Measurements from ENCODE around the gene HOXB9. TPM values are rescaled to one million over a fixed set of nuclear protein-coding genes. Genes with fewer than 3 reads are reported as not detected.

Gene HOXB9
- total RNA-seq, 1 experiment from 2014 or later, result 27.8 TPM

DNA sequence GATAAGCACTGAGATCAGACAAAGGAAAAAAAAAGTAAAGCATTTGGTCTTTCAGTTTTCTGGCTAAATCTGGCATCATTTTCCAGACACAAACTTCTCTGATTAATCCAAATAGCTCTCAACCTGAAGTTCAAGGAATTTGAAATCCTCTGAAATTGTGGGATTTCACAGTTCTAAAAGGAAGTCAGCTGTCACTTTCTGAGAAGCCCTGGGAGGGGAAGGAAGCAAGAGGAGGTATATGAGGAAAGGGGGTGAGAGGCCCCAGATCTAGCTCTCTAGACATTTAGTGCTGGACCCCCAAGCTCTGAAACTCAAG lies 17.5 kb upstream of the HOXB9 start:
- H3K4me1 Mint-ChIP-seq (ENCODE audit: low read depth, unreplicated experiment), result peaks cover 28% of the 10 kb centered on the region
- H3K27me3 Mint-ChIP-seq (ENCODE audit: unreplicated experiment), result no peaks in the 10 kb centered on the region
- no TSS peak for BruUV-seq (replicated peaks)
- H3K27ac Mint-ChIP-seq (ENCODE audit: unreplicated experiment), result no peak overlapping the region
- TF ChIP-seq, protein P1, sequence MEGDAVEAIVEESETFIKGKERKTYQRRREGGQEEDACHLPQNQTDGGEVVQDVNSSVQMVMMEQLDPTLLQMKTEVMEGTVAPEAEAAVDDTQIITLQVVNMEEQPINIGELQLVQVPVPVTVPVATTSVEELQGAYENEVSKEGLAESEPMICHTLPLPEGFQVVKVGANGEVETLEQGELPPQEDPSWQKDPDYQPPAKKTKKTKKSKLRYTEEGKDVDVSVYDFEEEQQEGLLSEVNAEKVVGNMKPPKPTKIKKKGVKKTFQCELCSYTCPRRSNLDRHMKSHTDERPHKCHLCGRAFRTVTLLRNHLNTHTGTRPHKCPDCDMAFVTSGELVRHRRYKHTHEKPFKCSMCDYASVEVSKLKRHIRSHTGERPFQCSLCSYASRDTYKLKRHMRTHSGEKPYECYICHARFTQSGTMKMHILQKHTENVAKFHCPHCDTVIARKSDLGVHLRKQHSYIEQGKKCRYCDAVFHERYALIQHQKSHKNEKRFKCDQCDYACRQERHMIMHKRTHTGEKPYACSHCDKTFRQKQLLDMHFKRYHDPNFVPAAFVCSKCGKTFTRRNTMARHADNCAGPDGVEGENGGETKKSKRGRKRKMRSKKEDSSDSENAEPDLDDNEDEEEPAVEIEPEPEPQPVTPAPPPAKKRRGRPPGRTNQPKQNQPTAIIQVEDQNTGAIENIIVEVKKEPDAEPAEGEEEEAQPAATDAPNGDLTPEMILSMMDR (IDR thresholded peaks at IDR 0.05; ENCODE audit: unreplicated experiment), result no peak
- H3K4me3 Mint-ChIP-seq (ENCODE audit: low read depth, unreplicated experiment), result no peak overlapping the region
- intact Hi-C loops (cut with micrococcal nuclease; ENCODE audit: unreplicated experiment), result no loop called here
- H3K36me3 Mint-ChIP-seq (ENCODE audit: insufficient read depth, unreplicated experiment), result peaks cover 41% of the 10 kb centered on the region
- DNase-seq, result no peak
- H3K9me3 Mint-ChIP-seq (ENCODE audit: low read depth, unreplicated experiment), result no peaks in the 10 kb centered on the region
- CTCF ChIA-PET, result no interaction called here

DNA sequence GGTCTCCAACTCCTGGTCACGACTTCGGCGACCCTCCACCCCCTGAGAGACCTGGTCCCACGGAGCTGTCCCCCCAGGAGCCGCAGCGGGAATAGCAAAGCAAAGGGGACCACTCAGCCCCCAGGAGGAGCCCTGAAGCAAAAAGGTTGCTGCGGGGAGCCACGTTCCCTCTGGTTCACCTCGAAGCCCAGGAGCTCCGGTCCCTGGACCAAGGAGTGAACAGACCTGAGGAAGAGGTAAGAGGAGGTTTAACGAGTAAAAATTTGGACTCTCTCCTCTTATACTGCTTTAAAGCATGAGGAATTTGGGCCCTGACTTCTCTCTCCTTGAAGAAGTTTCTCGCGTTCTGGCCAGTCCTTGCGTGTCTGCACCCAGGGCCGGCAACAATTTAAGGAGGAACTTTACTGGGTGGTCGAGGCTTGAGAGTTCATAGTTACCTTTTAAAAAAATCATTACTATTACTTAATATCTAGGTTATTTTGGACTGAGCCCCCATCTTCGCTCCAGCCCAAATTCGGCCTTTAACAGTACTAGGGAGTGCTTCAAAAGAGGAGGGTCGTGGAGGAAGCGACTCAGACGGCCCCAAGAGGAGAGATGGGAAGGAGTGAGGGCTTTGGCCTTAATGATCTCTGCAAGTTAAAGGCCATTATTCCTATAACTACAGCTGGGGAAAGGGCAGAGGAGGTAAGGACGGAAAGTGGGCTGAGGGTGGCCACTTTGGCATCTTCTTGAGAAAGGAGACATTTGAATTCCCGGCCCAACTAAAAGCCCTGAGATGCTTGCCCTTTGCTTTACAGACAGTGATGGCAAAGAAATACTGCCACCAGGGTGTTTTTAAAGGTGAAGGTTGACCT lies 16.9 kb upstream of the HOXB9 start:
- Mint-ChIP-seq H3K27ac (ENCODE audit: unreplicated experiment) (no peak overlapping the region), H3K36me3 (ENCODE audit: insufficient read depth, unreplicated experiment) (peaks cover 41% of the 10 kb centered on the region), H3K27me3 (ENCODE audit: unreplicated experiment) (no peaks in the 10 kb centered on the region), H3K4me3 (ENCODE audit: low read depth, unreplicated experiment) (no peak overlapping the region), H3K9me3 (ENCODE audit: low read depth, unreplicated experiment) (no peaks in the 10 kb centered on the region), H3K4me1 (ENCODE audit: low read depth, unreplicated experiment) (peaks cover 28% of the 10 kb centered on the region)
- intact Hi-C loops (cut with micrococcal nuclease; ENCODE audit: unreplicated experiment), result no loop called here
- TF ChIP-seq, protein P1 (IDR thresholded peaks at IDR 0.05; ENCODE audit: unreplicated experiment), result no peak
- CTCF ChIA-PET, result interaction anchor here (0.6 kb wide), 1 partner anchor 622 kb away, joined by 4 read pairs; no protein-coding TSS in a partner anchor
- BruUV-seq (replicated peaks), result no TSS peak
- no peak for DNase-seq

DNA sequence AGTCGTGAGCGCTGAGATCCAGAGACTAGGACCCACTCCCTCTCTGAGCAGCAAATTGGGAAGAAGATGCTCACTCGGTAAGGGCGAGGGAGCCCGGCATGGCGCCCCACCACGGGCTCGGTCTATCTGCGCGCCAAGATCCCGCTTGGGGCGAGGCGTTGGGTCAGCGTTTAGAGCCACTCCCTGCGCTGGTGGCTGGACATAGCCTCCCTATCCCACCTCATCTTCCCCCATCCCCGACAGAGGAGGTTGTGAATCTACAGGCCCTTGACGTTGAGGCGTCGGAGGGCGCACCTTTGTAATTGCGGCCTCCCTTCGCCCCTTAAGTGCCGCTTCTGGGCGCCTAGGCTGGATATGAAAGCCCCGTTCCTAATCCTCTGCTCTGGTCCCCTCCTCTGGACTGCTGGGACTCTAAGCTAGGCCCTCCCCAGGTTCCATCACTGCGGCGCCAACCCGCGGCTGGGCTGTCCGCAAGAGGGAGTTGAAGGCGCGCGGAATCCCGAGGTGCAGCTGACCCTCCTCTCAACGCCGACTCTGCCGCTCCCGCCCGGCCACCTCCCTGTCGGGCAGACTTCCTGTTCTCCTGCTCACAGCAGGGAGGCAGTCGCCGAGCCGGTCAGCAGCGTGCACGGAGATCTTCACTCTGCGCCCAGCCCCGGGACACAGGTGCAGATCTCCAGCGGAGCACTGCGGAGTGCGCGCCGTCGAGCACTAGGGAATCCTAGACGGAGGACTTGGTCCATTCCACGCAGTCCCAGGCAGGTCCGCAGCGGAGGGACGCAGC lies 16.1 kb upstream of the HOXB9 start:
- TF ChIP-seq, protein P1 (IDR thresholded peaks at IDR 0.05; ENCODE audit: unreplicated experiment), result no peak
- H3K27me3 Mint-ChIP-seq (ENCODE audit: unreplicated experiment), result no peaks in the 10 kb centered on the region
- H3K4me1 Mint-ChIP-seq (ENCODE audit: low read depth, unreplicated experiment), result peaks cover 28% of the 10 kb centered on the region
- DNase-seq, result no peak
- H3K9me3 Mint-ChIP-seq (ENCODE audit: low read depth, unreplicated experiment), result no peaks in the 10 kb centered on the region
- no peak overlapping the region for H3K4me3 Mint-ChIP-seq (ENCODE audit: low read depth, unreplicated experiment)
- H3K36me3 Mint-ChIP-seq (ENCODE audit: insufficient read depth, unreplicated experiment), result peaks cover 33% of the 10 kb centered on the region
- no TSS peak for BruUV-seq (replicated peaks)
- H3K27ac Mint-ChIP-seq (ENCODE audit: unreplicated experiment), result no peak overlapping the region
- intact Hi-C loops (cut with micrococcal nuclease; ENCODE audit: unreplicated experiment), result no loop called here
- CTCF ChIA-PET, result interaction anchor here (0.6 kb wide), 1 partner anchor 623 kb away, joined by 4 read pairs; no protein-coding TSS in a partner anchor

DNA sequence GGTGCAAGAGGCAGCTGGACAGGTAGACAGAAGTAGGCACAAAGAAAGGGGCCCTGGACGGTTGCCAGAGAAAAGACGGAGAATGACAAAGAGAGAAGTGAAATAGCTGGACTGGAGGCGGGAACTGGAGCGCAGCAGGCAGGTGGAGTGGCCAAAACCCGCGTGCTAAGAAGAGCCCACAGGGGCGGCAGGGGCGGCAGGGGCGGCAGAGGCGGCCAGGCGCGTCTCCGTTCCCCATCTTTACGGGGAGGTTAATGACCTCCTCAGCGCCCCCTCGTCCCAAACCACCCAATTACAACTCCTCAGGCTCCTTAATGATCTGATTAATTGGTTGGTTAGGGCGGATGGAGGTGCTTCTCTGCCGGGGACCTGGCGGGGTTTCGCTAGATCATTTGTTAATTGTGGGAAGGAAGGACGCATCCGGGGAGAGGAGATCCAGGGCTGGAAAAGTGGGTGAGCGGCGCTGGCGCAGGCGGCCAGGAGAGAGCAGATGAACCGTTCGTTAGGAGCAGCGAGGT lies 15.4 kb upstream of the HOXB9 start:
- H3K27me3 Mint-ChIP-seq (ENCODE audit: unreplicated experiment), result no peaks in the 10 kb centered on the region
- intact Hi-C loops (cut with micrococcal nuclease; ENCODE audit: unreplicated experiment), result no loop called here
- H3K4me1 Mint-ChIP-seq (ENCODE audit: low read depth, unreplicated experiment), result peaks cover 28% of the 10 kb centered on the region
- CTCF ChIA-PET, result interaction anchor here (1.7 kb wide), 1 partner anchor 15 kb away, joined by 4 read pairs; the partner anchor contains the start of gene HOXB9
- no peaks in the 10 kb centered on the region for H3K9me3 Mint-ChIP-seq (ENCODE audit: low read depth, unreplicated experiment)
- no TSS peak for BruUV-seq (replicated peaks)
- no peak overlapping the region for H3K27ac Mint-ChIP-seq (ENCODE audit: unreplicated experiment)
- peaks cover 33% of the 10 kb centered on the region for H3K36me3 Mint-ChIP-seq (ENCODE audit: insufficient read depth, unreplicated experiment)
- DNase-seq, result no peak
- TF ChIP-seq, protein P1 (IDR thresholded peaks at IDR 0.05; ENCODE audit: unreplicated experiment), result no peak
- no peak overlapping the region for H3K4me3 Mint-ChIP-seq (ENCODE audit: low read depth, unreplicated experiment)

Measured in Calu3 (cell line).